GM12892 (cell line): ENCODE data around the gene ZBTB12.
"Not testable (repeated sequence)": the region's sequence is repeated elsewhere in the genome, so short reads cannot be mapped to it uniquely, and the experiment has no call there.

Source experiments
- POLR2A ChIP-seq: IDR thresholded peaks from 2 replicates; pipeline ENCODE4 v1.6.1; 2011; ENCODE audit warnings: low read depth, low read length, control low read depth
- POLR2AphosphoS5 ChIP-seq: IDR thresholded peaks from 2 replicates; pipeline ENCODE4 v1.6.1; 2011; ENCODE audit warnings: low read depth, low read length, control low read depth

DNA sequence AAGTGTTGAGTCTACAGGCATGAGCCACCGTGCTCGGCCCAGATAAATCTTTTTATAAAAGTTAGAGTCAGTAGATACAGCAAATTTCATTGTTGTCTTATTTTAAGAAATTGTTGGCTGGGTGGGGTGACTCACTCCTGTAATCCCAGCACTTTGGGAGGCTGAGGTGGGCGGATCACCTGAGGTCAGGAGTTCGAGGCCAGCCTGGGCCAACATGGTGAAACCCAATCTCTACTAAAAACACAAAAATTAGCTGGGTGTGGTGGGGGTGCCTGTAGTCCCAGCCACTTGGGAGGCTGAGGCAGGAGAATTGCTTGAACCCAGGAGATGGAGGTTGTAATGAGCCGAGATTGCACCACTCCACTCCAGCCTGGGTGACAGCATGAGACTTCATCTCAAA lies 6.4 kb upstream of the ZBTB12 start:
- TF ChIP-seq POLR2AphosphoS5, POLR2A: not testable (repeated sequence)
